NT2/D1 (cell line): ENCODE measurements around the gene E2F6.

Source experiments
- SUZ12 ChIP-seq: IDR thresholded peaks from 2 replicates; pipeline ENCODE4 v1.6.1; 2011; ENCODE audit not compliant: insufficient read length, insufficient read depth; ENCODE audit errors: extremely low read depth
- YY1 ChIP-seq: IDR thresholded peaks from 2 replicates; pipeline ENCODE4 v1.6.1; 2011; ENCODE audit not compliant: insufficient read length, insufficient read depth
- ZNF274 ChIP-seq: IDR thresholded peaks from 2 replicates; pipeline ENCODE4 v1.6.1; 2011; ENCODE audit warnings: mild to moderate bottlenecking, low read depth, low read length

DNA sequence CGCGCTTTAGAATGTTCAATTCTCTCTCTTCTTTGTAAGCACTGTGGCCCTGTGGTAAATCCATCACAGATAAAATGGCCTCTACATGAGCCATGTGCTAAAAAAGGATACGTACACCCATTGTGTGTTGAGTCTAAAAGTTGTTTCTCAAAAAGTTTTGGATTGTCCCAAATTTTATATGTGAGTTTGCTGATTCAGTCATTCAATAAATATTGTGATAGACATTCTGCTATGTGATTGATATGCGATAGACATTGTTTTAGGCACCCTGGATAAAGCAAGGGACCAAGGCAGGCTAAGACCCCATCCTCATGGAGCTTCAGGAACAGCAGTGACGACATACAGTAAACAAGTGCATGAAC, 53.5 kb downstream of the E2F6 start:
- TF ChIP-seq YY1 (no peak), ZNF274 (no peak), SUZ12 (no peak)
